GM23338 (cell line): ENCODE results near the gene CMSS1. TPM values are rescaled to one million over a fixed set of nuclear protein-coding genes. Genes with fewer than 3 reads are reported as not detected.

Experiments
- ATAC-seq: fragments of 200-7000 bp; cut with Tn5 transposase; 3 replicates; pipeline ENCODE4 v1.9.1; 2020
- DNase-seq: peaks from one replicate; pipeline ENCODE4 v3.0.0-alpha.2; 2015; ENCODE audit warnings: low spot score
- H2AFZ ChIP-seq: fragments of 200-600 bp; sonication (generic); 2 replicates; pipeline ENCODE4 v1.8.0; 2016; ENCODE audit warnings: antibody characterized with exemption, mild to moderate bottlenecking, moderate library complexity
- H3F3A ChIP-seq: fragments of 200-600 bp; sonication (generic); replicated peaks from 2 replicates; pipeline ENCODE4 v1.8.0; 2017; ENCODE audit warnings: antibody characterized with exemption, mixed run types, low read depth
- H3K27ac ChIP-seq: fragments of 200-600 bp; sonication (generic); 2 replicates; pipeline ENCODE4 v1.6.1; 2016; ENCODE audit warnings: low read depth
- H3K27me3 ChIP-seq: fragments of 200-600 bp; sonication (generic); 2 replicates; pipeline ENCODE4 v1.8.0; 2016; ENCODE audit warnings: mild to moderate bottlenecking, mixed run types, moderate library complexity; ENCODE audit not compliant: insufficient read depth
- H3K36me3 ChIP-seq: fragments of 200-600 bp; sonication (generic); 2 replicates; pipeline ENCODE4 v1.8.0; 2016; ENCODE audit warnings: mild to moderate bottlenecking; ENCODE audit not compliant: insufficient read depth
- H3K4me1 ChIP-seq: fragments of 200-600 bp; sonication (generic); 2 replicates; pipeline ENCODE4 v1.8.0; 2016; ENCODE audit warnings: mild to moderate bottlenecking, moderate library complexity; ENCODE audit not compliant: insufficient read depth
- H3K4me2 ChIP-seq: fragments of 200-600 bp; sonication (generic); 2 replicates; pipeline ENCODE4 v1.7.1; 2017; ENCODE audit warnings: mixed run types
- H3K4me3 ChIP-seq: fragments of 200-600 bp; sonication (generic); 2 replicates; pipeline ENCODE4 v1.6.1; 2016; ENCODE audit warnings: mixed run types
- H3K79me2 ChIP-seq: fragments of 200-600 bp; sonication (generic); replicated peaks from 2 replicates; pipeline ENCODE4 v1.8.0; 2017; ENCODE audit warnings: mild to moderate bottlenecking; ENCODE audit not compliant: insufficient read depth
- H3K9me2 ChIP-seq: fragments of 200-600 bp; sonication (generic); 2 replicates; pipeline ENCODE4 v1.8.0; 2017; ENCODE audit not compliant: insufficient read depth
- H4K20me1 ChIP-seq: fragments of 200-600 bp; sonication (generic); replicated peaks from 2 replicates; pipeline ENCODE4 v1.8.0; 2017; ENCODE audit warnings: mild to moderate bottlenecking; ENCODE audit not compliant: insufficient read depth
- H3K27ac Mint-ChIP-seq: 2 replicates; pipeline ENCODE4 v1.8.0; 2020; ENCODE audit warnings: inconsistent platforms, mild to moderate bottlenecking, moderate library complexity, mixed read lengths
- H3K27me3 Mint-ChIP-seq: 3 replicates; pipeline ENCODE4 v1.8.0; 2022; ENCODE audit warnings: low read depth, mild to moderate bottlenecking, moderate library complexity, mixed read lengths, inconsistent platforms; ENCODE audit not compliant: insufficient read depth, poor library complexity
- H3K36me3 Mint-ChIP-seq: 3 replicates; pipeline ENCODE4 v1.8.0; 2021; ENCODE audit warnings: low read depth, mild to moderate bottlenecking, inconsistent platforms, moderate library complexity, mixed read lengths
- H3K4me1 Mint-ChIP-seq: 3 replicates; pipeline ENCODE4 v1.8.0; 2020; ENCODE audit warnings: mild to moderate bottlenecking, inconsistent platforms, mixed read lengths
- H3K4me3 Mint-ChIP-seq: 3 replicates; pipeline ENCODE4 v1.8.0; 2021; ENCODE audit warnings: moderate library complexity, mild to moderate bottlenecking, inconsistent platforms, mixed read lengths
- H3K9me3 Mint-ChIP-seq: 3 replicates; pipeline ENCODE4 v1.8.0; 2020; ENCODE audit warnings: moderate library complexity, mild to moderate bottlenecking, inconsistent platforms, mixed read lengths
- EZH2 ChIP-seq: fragments of 200-600 bp; sonication (generic); IDR thresholded peaks from one replicate; pipeline ENCODE4 v1.8.0; 2017; ENCODE audit warnings: antibody characterized with exemption, mild to moderate bottlenecking, low read depth; ENCODE audit not compliant: unreplicated experiment
- EZH2phosphoT487 ChIP-seq: fragments of 200-600 bp; sonication (generic); IDR thresholded peaks from one replicate; pipeline ENCODE4 v1.8.1; 2018; ENCODE audit warnings: antibody characterized with exemption; ENCODE audit not compliant: unreplicated experiment
- JUNB ChIP-seq: IDR thresholded peaks from one replicate; pipeline ENCODE4 v1.6.1; 2016; ENCODE audit warnings: antibody characterized with exemption; ENCODE audit not compliant: unreplicated experiment
- NANOG ChIP-seq: IDR thresholded peaks from 2 replicates; pipeline ENCODE4 v1.6.1; 2016; ENCODE audit warnings: antibody characterized with exemption, borderline replicate concordance
- REST ChIP-seq: IDR thresholded peaks from one replicate; pipeline ENCODE4 v1.6.1; 2018; ENCODE audit warnings: antibody characterized with exemption; ENCODE audit not compliant: unreplicated experiment
- polyA plus RNA-seq: library from polyadenylated mRNA; unstranded; fragments of >200 nt; fragmentation: Nextera tagmentation; extraction: Ambion mirVana; gene quantifications from 2 replicates; pipeline ENCODE4 v1.2.1, GENCODE V29; 2016
- total RNA-seq: library from RNA; depleted of rRNA; stranded (reverse); fragments of >200 nt; shearing (Covaris generic); gene quantifications from 2 replicates; pipeline ENCODE4 v1.2.3, GENCODE V29; 2014

The CMSS1 gene
- total and polyA plus RNA-seq, 2 experiments from 2014 or later: 39.4 to 187 TPM

- TF ChIP-seq REST: no peak
Measured at GRCh38 chr3:99857278-99857677, 39.6 kb downstream of the CMSS1 start (continued).

DNA sequence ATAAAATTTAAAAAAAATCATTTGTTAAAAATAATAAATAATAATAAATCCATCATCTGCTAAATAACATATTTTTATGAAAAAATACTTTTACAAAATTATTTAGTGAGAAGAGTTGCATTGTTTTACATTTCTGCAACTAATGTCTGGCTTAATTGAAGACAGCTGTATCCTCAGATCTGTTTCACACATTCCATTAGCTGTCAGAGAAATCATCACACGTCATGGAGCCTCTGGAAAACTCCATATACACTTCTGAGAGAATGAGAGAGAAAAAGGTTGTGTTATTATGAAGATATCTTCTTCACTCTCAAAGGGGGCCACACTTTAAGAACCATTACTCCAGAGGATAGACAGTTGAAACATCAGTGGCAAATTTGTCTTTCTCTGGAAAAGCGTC, 40.8 kb downstream of the CMSS1 start:
- Histone ChIP-seq H3K9me2 (no peaks in the 10 kb centered on the region), H3K27me3 (no peaks in the 10 kb centered on the region), H3K4me3 (no peak overlapping the region), H3K27ac (no peak overlapping the region), H3K4me2 (no peak overlapping the region), H3K4me1 (peaks cover 23% of the 10 kb centered on the region), H3F3A (no peaks in the 10 kb centered on the region), H4K20me1 (peaks cover 25% of the 10 kb centered on the region), H2AFZ (no peak overlapping the region), H3K79me2 (peaks cover 26% of the 10 kb centered on the region; the same call in 1 of the 2 replicates), H3K36me3 (no peaks in the 10 kb centered on the region)
- H3K36me3 Mint-ChIP-seq: peaks cover 8% of the 10 kb centered on the region; the same call in 2 of the 3 replicates
- peaks cover 28% of the 10 kb centered on the region for H3K4me1 Mint-ChIP-seq
- H3K9me3 Mint-ChIP-seq: no peaks in the 10 kb centered on the region
- peaks cover 3% of the 10 kb centered on the region for H3K27me3 Mint-ChIP-seq
- ATAC-seq (no peak), DNase-seq (no peak)
- H3K4me3 Mint-ChIP-seq: no peak overlapping the region
- TF ChIP-seq EZH2phosphoT487: no peak
- no peak for TF ChIP-seq REST
- no peak for TF ChIP-seq NANOG
- no peak overlapping the region for H3K27ac Mint-ChIP-seq

- peaks cover 9% of the 10 kb centered on the region for H3K4me1 ChIP-seq
- TF ChIP-seq EZH2 (no peak), JUNB (no peak), EZH2phosphoT487 (no peak), REST (no peak)
- Mint-ChIP-seq H3K4me3 (no peak overlapping the region), H3K9me3 (no peaks in the 10 kb centered on the region), H3K36me3 (peaks cover 8% of the 10 kb centered on the region; the same call in 2 of the 3 replicates), H3K27ac (no peak overlapping the region), H3K4me1 (peaks cover 15% of the 10 kb centered on the region), H3K27me3 (peaks cover 3% of the 10 kb centered on the region)
- H3K27ac ChIP-seq: no peak overlapping the region
- H4K20me1 ChIP-seq: peaks cover 29% of the 10 kb centered on the region
- no peak overlapping the region for H3K4me3 ChIP-seq
- H3K36me3 ChIP-seq: no peaks in the 10 kb centered on the region
- H3K79me2 ChIP-seq: peaks cover 21% of the 10 kb centered on the region; the same call in 1 of the 2 replicates
- DNase-seq: no peak
- H3K9me2 ChIP-seq: no peaks in the 10 kb centered on the region
- no peaks in the 10 kb centered on the region for H3K27me3 ChIP-seq
- H2AFZ ChIP-seq: no peak overlapping the region
- no peaks in the 10 kb centered on the region for H3F3A ChIP-seq
- no peak overlapping the region for H3K4me2 ChIP-seq
- ATAC-seq: no peak
Measured at GRCh38 chr3:99859825-99860224, 42.2 kb downstream of the CMSS1 start.
